Measurements from ENCODE around the gene NOP14.

The NOP14 gene

DNA sequence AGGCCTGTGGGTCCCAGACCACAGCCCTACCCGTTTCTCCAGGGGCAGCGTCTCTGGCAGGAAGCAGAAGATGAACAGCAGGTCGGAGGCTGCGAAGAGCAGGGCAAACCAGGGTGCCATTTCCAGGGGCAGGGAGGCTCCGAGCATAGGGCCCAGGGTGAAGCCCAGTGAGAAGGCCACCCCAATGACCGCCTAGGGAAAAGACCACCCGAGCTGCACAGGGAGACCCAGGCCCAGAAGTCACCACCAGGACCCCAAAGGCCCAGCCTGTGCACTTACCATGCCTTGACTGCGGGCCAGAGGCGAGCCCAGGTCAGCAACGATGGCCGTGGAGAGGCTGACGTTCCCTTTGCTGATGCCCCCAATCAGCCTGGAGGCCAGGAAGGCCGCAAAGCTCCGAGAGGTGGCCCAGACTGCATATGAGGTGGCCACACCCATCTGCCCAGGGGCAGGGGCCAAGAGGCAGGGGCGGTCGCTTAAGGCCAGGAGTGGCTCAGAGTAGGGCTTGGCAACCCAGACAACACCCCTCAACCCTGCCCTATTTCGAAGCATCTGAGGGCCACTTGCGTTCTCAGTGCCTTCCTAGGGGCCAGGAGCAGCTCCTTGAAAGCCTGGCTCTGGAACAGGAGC lies 30.8 kb downstream of the NOP14 start:
- no peak for TF ChIP-seq CTCF (IDR thresholded peaks at IDR 0.05)

DNA sequence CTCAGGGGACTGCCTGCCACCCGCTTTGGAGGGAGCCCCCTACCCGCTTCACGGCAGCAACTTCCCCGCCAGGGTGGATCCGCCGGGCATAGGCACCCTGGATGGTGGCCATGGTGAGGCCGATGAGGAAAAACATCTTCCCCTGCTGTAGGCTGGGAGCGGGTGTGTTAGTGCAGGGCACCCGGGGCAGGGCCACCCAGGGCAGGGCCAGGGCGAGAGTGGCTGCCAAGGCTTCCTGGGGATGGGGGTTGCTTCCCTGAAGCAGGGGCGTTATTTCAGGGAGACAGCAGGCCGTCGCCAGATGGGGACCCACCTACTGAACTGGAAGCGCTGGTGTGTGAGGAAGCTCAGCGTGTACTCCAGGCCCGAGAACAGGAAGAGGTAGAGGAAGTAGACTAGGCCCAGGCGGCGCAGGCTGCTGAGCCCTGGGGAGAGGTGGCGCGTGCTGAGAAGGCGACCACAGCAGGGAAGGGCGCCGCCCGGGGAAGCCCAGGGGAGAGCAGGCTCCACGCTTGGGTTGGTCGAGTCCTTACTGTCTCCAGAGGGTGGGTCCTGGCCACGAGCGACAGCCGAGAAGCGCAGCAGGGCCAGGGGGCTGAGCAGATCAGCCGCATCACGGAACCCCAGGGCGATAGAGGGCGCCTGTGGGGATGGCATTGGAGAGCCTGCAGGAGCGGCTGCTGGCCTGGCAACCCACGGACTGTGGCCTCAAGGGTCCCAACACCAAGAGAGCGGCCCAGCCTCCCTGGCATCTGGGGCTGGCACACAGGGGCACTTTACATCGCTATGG lies 31.5 kb downstream of the NOP14 start:
- no peak for TF ChIP-seq CTCF (IDR thresholded peaks at IDR 0.05)

DNA sequence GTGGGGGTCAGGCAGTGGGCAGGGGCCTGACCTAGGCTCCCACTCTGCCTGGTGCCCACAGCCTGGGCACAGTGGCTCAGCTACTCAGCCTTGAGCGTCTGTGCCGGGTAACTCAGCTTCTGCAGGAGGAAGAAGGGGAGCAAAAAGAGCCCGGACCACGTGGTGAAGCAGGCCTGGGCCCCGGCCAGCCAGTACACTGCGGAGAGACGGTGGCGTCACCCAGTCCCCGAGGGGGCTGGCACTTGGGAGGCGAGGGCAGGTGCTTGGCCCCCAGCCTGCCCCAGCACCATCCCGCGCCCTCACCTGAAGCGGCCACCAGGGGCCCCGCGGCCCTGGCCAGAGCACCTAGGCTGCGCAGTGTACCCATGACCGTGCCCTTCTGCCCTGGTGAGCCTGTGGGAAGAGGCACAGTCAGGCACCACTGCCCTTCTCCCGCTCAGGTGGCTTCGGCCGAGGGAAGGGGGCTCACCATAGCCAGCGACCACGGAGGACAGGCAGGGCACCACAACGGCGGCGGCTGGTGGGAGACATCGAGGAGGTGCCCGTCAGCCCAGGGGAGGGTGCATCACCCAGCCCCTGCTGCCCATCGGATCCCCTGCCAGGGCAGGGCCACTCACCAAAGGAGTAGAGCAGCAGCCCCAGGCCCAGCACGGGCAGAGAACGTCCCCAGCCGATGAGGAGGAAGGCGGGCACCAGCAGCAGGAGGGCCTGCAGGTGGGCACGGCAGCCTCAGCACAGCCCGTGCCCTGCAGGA lies 32.3 kb downstream of the NOP14 start:
- peak; percentile 38; the same call in 1 of the 2 replicates for TF ChIP-seq CTCF (IDR thresholded peaks at IDR 0.05)

GRCh38 chr4:2930135-2930757 lies 33.0 kb downstream of the NOP14 start:
- TF ChIP-seq CTCF (IDR thresholded peaks at IDR 0.05): no peak

DNA sequence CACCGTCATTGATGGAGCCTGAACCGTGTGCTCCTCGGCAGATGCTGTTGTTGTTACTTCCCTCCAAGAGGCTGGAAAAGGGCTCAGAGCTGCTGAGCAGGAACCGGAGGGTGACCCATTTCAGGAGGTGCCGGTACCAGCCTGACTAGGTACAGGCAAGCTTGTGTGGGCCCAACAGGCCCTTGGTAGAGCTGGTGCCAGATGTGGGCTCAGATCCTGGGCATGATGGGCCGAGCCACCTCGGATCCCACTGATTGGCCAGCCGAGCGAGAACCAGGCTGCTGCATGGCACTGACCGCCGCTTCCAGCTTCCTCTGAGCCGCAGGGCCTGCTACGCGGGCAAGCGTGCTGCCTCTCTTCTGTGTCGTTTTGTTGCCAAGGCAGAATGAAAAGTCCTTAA lies 33.7 kb downstream of the NOP14 start:
- no peak for TF ChIP-seq CTCF (IDR thresholded peaks at IDR 0.05)

GRCh38 chr4:2928242-2929176 lies 34.7 kb downstream of the NOP14 start:
- no peak for TF ChIP-seq CTCF (IDR thresholded peaks at IDR 0.05)

All from LNCAP (cell line).